GF-D8 (cell line): ENCODE data around the gene OTOP3.

Experiments
- DNase-seq: peaks from one replicate; lab custom pipeline; 2025; lab: John Stamatoyannopoulos, UW

Gene OTOP3

GRCh38 chr17:74987418-74987908, 51.8 kb downstream of the OTOP3 start, which contains the start of gene CDR2L:
CDR2L (plus strand) TSS chr17:74987632; CDS start chr17:74988044, 412 bp downstream.
- peak; percentile 76 for DNase-seq

GRCh38 chr17:74987909-74988711, 52.4 kb downstream of the OTOP3 start:
- no peak for DNase-seq

GRCh38 chr17:74990581-74991105, 54.9 kb downstream of the OTOP3 start:
- no peak for DNase-seq

GRCh38 chr17:74992223-74992622, 56.5 kb downstream of the OTOP3 start:
- DNase-seq = no peak

- no peak for DNase-seq
These were observed 58.7 kb downstream of the OTOP3 start for GRCh38 chr17:74994440-74994839.

GRCh38 chr17:74995847-74996246, 60.1 kb downstream of the OTOP3 start:
- DNase-seq = no peak

GRCh38 chr17:74998783-74999182, 63.1 kb downstream of the OTOP3 start:
- no peak for DNase-seq

- no peak for DNase-seq
These were observed 63.8 kb downstream of the OTOP3 start for GRCh38 chr17:74999523-74999922.
